ENCODE data around the gene CTLA4.

- no peak for TF ChIP-seq ZNF274 (IDR thresholded peaks at IDR 0.05; ENCODE audit: low read depth, low read length)
- TF ChIP-seq YY1 (IDR thresholded peaks at IDR 0.05; ENCODE audit: insufficient read depth, insufficient read length) = no peak
These were observed 25.8 kb downstream of the CTLA4 start for GRCh38 chr2:203893401-203893800.
